Middle frontal gyrus (tissue), 1 donor: ENCODE results near the gene P2RX6.
"Not testable (repeated sequence)": the region's sequence is repeated elsewhere in the genome, so short reads cannot be mapped to it uniquely, and the experiment has no call there.

Experiments used
- DNase-seq: peaks from one replicate; pipeline ENCODE4 v3.0.0-alpha.2; 2015; ENCODE audit warnings: low spot score; ENCODE audit errors: extremely low spot score

The P2RX6 gene

GRCh38 chr22:21031545-21032036, 16.6 kb downstream of the P2RX6 start:
- no peak for DNase-seq

- DNase-seq = no peak
Measured at GRCh38 chr22:21032037-21032867, 17.3 kb downstream of the P2RX6 start, which contains the start of gene SLC7A4. SLC7A4 (minus strand) TSS chr22:21032561; CDS start chr22:21031812, 749 bp downstream.

DNA sequence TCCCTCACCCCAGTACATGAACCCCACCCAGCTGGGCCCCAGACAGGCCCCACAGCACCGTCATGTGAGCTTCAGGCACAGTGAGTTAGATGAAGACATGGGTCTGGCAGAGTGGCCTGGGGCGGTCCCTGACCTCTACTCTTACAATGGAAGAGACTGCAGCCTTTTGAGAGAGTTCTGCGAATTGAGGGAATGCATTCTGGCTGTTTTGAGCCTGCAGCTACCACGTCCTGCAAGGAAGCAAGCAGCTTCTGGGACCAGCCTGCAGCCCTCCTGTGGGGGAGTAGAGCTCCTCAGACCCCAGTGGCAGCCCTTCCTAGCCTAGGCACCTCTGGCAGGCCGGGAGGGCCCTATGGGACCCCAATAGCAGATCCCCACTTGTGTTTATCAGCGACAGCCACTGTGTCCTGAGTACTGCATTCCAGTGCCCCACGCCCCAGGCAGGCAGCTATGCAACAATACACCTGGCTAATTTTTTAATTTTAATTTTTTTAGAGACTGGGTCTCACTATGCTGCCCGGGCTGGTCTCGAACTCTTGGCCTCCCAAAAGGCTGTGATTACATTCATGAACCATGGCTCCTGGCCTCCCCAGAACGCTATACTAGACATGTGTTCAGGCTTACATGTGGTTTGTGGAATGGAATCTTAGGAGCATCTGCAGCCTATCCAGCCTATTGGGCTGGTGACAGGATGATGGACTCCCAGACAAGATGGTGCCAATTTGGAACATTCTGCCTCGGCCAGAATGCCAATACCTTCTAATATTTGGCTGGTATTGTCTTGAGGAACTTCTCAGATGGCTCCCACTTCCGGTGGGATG, 18.1 kb downstream of the P2RX6 start:
- DNase-seq = no peak

DNA sequence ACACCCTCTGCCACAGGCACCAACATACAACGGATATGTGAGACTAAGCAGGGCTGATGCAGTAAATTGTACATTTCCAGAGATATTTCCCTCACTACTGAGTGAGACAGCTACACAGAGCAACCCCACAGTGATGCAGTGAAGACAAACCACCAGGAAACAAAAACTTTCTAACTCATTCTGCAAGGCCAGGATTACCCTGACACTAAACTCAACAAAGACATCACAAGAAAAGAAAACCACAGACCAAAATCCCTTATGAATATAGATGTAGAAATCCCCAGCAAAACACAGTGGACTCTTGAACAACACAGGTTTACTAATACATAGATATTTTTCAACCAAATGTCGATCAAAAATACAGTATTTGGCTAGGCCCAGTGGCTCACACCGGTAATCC, 18.9 kb downstream of the P2RX6 start:
- no peak for DNase-seq

- no peak for DNase-seq
Measured at GRCh38 chr22:21034989-21035388, 20.0 kb downstream of the P2RX6 start.

DNA sequence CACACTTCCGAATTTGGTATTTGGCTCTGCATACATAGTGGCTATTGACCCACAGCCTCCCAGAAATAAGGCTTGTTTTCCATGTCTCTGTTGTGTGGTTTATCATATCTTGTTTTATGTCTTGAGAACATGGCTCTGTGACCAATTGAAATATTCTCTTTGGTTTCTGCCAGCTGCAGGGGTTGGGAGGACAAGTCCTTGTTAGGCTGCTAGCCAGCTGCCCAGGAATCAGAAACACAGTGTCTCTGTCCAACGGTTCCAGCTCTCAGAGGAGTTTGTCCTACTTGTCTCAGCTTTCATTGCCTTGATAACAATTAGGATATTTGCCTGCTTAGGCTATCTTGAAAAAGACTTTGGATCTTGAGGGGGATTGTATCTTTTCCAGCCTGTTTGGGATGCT, 23.4 kb downstream of the P2RX6 start:
- no peak for DNase-seq

- DNase-seq = not testable (repeated sequence)
Measured at GRCh38 chr22:21039158-21039557, 24.2 kb downstream of the P2RX6 start.

DNA sequence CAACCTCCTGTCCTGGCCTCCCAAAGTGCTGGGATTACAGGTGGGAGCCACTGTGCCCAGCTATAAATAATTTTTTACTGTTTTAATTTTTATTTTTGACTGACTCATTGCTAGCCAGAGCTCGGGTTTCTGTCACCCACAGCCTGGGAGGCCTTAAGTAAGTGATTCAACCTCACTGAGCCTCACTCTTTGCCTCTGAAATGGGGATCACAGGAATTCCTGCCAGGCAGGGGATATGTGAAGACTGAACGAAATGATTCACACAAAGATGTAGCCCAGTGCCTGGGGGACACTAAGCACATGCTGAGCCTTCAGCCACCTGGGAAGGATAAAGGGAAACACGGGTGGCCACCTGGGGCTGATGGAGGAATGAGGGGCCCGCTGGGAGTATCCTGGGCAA, 27.0 kb downstream of the P2RX6 start:
- DNase-seq = no peak

DNA sequence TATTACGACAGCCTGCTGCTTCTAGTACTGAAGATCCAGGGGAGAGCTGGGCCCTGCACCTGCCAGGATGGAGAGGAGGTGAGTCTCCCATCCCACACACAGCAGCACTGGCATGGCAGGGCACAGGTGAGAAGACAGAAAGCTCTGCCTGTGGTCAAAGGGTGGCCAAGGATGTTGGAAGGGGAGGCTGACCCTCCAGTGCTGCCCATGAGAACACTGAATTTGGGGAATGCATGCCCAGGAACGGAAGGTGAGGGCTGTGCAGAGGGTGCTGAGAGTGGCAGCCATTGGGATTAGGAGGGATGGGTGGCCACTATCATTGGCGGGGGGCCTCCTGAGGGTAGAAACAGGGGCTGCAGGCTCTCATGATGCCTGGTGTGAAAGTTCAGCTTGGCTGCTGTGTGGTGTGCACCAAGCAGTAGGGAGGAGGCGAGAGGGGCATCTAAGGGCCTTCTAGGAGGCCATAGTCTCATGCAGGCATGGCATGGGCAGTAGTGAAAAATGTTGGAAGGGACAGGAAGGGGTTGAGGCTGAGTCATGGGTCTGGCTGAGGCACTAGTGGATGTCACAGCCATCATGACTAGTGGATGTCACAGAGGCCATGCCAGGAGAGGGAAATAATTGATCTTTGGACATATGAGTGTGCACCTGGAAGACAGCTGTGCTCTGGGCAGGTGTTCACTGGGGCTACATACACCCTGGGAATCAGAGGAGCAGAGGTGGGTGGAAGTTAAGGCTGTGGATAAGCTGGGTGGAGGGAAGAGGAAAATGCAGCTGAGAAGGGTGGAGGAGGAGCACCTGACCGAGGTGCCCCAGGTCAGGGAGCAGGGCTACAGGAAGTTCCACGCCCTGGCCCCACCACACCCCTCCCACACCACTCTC, 28.3 kb downstream of the P2RX6 start:
- DNase-seq = no peak

DNA sequence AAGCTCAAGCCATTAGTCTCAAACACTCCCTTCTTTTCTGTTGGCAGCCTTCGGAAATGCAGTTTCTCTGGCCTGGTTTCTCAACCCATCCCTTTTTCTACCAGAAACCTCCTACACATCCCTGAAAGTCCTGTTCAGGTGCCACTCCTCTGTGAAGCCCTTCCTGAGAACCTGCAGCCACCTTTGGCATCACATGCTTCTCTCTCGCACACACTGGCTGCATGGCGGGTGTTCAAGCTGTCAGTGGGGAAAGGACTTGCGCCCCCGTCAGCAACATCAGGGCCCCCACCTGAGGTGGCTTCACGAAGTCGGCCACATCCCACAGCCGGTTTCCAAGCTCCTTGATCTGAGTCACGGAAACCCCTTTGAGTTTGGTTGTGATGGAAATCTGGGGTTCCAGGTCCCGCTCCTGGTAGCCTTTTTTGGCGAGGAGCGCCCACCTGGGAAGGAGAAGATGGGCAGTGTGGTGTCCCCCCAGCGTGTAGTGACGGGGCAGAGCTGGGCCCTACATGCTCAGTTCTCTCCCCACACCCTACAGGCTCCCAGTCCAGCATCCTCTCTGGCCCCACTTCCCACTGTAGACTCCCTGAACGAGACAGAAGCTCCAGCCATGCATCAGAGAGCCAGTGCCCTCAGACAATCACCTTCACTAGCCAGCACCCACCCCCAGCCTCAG, 29.0 kb downstream of the P2RX6 start:
- DNase-seq = no peak

GRCh38 chr22:21044931-21045584, 30.1 kb downstream of the P2RX6 start:
- no peak for DNase-seq

- DNase-seq = peak; percentile 83
Measured at GRCh38 chr22:21045585-21046294, 30.8 kb downstream of the P2RX6 start, which contains the start of gene LRRC74B. LRRC74B (plus strand) TSS chr22:21045946; CDS start chr22:21045987, 41 bp downstream.

- no peak for DNase-seq
Measured at GRCh38 chr22:21047035-21047661, 32.2 kb downstream of the P2RX6 start.

GRCh38 chr22:21047730-21048129, 32.8 kb downstream of the P2RX6 start:
- DNase-seq = no peak

DNA sequence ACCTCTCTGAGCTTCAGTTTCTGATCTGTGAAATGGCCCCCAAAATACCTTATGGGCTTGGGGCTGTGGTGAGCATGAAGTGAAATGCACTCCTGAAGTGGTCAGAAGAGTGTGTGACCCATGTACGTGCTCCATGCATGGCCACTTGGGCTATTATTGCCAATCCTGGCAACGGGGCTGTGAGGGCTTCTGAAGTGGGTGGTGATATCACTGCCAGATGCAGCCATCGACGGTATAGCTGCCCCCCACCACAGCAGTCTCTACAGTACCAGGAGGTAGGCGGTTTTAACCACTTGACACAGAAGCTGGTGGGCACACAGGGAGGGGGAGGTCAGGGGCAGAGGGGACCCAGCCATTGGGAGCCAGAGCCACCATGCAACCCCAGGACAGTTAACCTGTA, 33.5 kb downstream of the P2RX6 start:
- DNase-seq = not testable (repeated sequence)

- not testable (repeated sequence) for DNase-seq
Measured at GRCh38 chr22:21048965-21049364, 34.0 kb downstream of the P2RX6 start.

DNA sequence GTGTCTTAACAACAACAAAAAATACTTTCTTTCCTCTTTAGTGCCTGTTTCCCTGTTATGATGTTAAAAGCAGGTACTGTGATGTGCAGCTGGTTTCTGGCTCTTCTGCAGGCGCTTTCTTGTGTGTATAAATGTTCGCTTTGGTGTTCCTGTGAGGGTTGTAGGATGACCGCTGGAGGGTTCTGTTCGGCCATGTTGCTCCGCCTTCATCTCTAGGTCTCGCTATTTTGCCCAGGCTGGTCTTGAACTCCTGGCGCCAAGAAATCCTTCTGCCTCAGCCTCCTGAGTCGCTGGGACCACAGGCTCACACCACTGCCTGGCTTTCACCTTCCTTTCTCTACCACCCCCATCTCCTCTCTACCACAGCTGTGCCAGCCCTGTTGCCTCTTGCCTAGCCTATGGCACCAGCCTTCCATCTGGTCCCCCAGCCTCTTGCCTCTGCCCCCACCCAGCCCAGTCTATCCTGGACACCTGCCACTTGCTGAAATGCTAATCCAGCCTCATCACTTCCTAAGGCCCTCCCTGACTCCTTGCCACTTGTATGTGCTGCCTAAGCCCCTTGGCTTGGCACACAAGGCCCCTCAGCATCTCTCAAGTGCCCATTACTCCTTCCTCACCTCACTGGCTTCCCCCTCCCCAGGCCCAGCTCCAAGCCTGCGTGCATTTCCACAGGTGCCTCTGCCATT, 36.3 kb downstream of the P2RX6 start:
- DNase-seq = no peak

DNA sequence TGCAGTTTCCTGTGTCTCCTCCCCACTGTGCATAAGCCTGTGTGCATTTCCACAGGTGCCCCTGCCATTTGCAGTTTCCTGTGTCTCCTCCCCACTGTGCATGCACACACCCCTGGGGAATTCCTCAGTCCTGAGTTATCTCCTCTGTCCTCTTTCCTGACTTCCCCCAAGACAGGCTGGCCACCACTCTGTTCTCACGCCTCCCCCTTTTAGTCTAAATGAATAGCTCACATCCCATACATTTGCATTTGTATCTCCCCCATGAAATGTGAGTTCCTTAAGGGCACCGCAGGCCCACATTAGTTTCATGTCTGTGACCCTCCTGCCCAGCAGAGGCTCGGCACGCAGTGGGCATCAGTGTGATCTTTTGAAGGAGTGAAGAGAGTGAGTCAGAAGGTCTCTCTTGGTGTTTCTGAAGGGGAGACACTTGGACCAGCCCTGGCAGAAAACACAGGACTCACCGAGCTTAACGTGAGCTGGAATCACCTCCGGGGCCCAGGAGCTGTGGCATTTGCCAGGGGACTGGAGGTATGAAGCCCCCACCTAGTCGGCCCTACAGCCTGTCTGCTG, 37.0 kb downstream of the P2RX6 start:
- DNase-seq = no peak
